Peyer's patch (tissue), 4 donors: Measurements from ENCODE around the gene FAM8A1. TPM values are rescaled to one million over a fixed set of nuclear protein-coding genes. Genes with fewer than 3 reads are reported as not detected.

Experiments used
- DNase-seq, 3 donors: peaks; one replicate each; pipeline ENCODE4 v3.0.0-alpha.2; 2017 to 2019
- H3K27ac ChIP-seq, 4 donors: fragments of 200-600 bp; sonication (generic); one replicate each; pipeline ENCODE4 v1.5.1; 2016 to 2019
- H3K27me3 ChIP-seq, 2 donors: fragments of 200-600 bp; sonication (generic); one replicate each; pipeline ENCODE4 v1.5.1; 2019
- H3K36me3 ChIP-seq, 3 donors: fragments of 200-600 bp; sonication (generic); one replicate each; pipeline ENCODE4 v1.5.1; 2016 to 2019
- H3K4me1 ChIP-seq, 4 donors: fragments of 200-600 bp; sonication (generic); one replicate each; pipeline ENCODE4 v1.5.1; 2016 to 2019
- H3K4me3 ChIP-seq, 4 donors: fragments of 200-600 bp; sonication (generic); 1 replicate in 3 of 4; 2 replicates in 1 of 4; pipeline ENCODE4 v1.5.1; 2016 to 2019; ENCODE audit warnings: mild to moderate bottlenecking in 1 of 4
- H3K9me3 ChIP-seq, 4 donors: fragments of 200-600 bp; sonication (generic); one replicate each; pipeline ENCODE4 v1.5.1; 2016 to 2019; ENCODE audit warnings: mild to moderate bottlenecking in 1 of 4
- POLR2A ChIP-seq, 2 donors: fragments of 450-650 bp; IDR thresholded peaks; one replicate each; pipeline ENCODE4 v1.5.1; 2017; ENCODE audit warnings: antibody characterized with exemption in 2 of 2, mild to moderate bottlenecking in 2 of 2, moderate library complexity in 2 of 2
- small RNA-seq, 2 donors: library from RNA; depleted of rRNA; stranded (forward); fragments of <200 nt; gene quantifications; one replicate each; pipeline ENCODE3, GENCODE V24; 2016
- total RNA-seq, 4 donors: library from RNA; depleted of rRNA; stranded (reverse); fragments of >200 nt; gene quantifications; one replicate each; pipeline ENCODE4 v1.1.0, GENCODE V29; 2016
- TF ChIP-seq, protein P1 (sequence below), 6 experiments: fragments of 450-650 bp in 4 of 6; fragments of 200-600 bp in 2 of 6; sonication (generic) in 1 of 6; IDR thresholded peaks; one replicate each; pipeline ENCODE4 v1.5.1; 2017 to 2019; ENCODE audit warnings: antibody characterized with exemption in 6 of 6, mild to moderate bottlenecking in 3 of 6, moderate library complexity in 1 of 6

FAM8A1 gene
- total RNA-seq, 4 donors from 2014 or later, result 8.3 to 47.1 (median 30.4) TPM

DNA sequence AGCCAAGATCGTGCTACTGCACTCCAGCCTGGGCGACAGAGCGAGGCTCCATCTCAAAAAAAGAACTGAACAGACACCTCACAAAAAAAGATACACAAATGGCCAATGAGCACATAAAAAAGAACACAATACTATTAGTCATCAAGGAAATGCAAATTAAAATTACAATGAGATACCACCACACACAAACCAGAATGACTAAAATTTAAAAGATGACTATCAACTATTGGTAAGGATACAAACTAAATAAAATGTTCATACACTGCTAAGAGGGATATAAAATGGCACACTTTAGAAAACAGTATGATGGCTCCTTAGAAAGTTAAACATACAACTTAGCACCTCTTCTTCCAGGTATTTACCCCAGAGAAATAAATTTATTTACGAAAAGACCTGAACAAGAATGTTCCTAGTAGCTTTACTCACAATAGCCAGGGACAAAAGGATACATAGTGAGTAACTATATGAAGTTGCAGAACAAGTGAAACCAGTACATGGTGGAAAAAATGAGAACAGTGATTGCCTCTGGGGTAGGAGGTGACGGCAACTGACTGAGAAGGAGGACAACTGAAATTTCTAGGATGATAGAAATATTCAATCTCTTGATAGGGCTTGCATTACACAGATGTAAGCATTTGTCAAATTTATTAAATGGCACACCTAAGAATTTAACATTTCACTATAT lies 53.2 kb downstream of the FAM8A1 start:
- H3K36me3 ChIP-seq, result peaks cover 0 to 55% (median 0%) of the 10 kb centered on the region in 3 donors

DNA sequence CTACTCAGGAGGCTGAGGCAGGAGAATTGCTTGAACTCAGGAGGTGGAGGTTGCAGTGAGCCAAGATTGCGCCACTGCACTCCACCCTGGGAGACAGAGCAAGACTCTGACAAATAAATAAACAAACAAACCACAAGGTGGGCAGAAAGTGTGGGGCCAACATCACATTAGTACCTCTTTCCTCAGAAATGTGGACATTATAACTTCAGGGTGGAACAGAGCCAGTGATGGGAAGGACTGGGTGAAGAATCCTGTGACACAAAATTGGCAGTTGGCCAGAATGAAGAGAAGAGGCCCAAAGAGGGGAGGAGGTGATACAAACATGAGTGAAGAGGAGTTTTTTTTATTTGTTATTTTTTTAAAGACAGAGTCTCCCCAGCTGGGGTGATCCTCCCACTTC lies 56.0 kb downstream of the FAM8A1 start:
- H3K27ac ChIP-seq, result no peak overlapping the region
- no peaks in the 10 kb centered on the region for H3K27me3 ChIP-seq
- peaks cover 0 to 48% (median 0%) of the 10 kb centered on the region in 3 donors for H3K36me3 ChIP-seq
- TF ChIP-seq POLR2A (IDR thresholded peaks at IDR 0.05), result no peak
- TF ChIP-seq, protein P1, sequence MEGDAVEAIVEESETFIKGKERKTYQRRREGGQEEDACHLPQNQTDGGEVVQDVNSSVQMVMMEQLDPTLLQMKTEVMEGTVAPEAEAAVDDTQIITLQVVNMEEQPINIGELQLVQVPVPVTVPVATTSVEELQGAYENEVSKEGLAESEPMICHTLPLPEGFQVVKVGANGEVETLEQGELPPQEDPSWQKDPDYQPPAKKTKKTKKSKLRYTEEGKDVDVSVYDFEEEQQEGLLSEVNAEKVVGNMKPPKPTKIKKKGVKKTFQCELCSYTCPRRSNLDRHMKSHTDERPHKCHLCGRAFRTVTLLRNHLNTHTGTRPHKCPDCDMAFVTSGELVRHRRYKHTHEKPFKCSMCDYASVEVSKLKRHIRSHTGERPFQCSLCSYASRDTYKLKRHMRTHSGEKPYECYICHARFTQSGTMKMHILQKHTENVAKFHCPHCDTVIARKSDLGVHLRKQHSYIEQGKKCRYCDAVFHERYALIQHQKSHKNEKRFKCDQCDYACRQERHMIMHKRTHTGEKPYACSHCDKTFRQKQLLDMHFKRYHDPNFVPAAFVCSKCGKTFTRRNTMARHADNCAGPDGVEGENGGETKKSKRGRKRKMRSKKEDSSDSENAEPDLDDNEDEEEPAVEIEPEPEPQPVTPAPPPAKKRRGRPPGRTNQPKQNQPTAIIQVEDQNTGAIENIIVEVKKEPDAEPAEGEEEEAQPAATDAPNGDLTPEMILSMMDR (IDR thresholded peaks at IDR 0.05), result no peak
- no peak for DNase-seq
- no peaks in the 10 kb centered on the region for H3K4me1 ChIP-seq
- H3K9me3 ChIP-seq, result no peaks in the 10 kb centered on the region
- no peak overlapping the region for H3K4me3 ChIP-seq

More for the DNA sequence above, 53.2 kb downstream of the FAM8A1 start:
- H3K4me3 ChIP-seq, result no peak overlapping the region
- H3K27ac ChIP-seq, result no peak overlapping the region
- no peaks in the 10 kb centered on the region for H3K27me3 ChIP-seq
- H3K4me1 ChIP-seq, result no peaks in the 10 kb centered on the region
- no peak for DNase-seq
- TF ChIP-seq POLR2A (IDR thresholded peaks at IDR 0.05), result no peak
- TF ChIP-seq, protein P1 (IDR thresholded peaks at IDR 0.05), result no peak
- no peaks in the 10 kb centered on the region for H3K9me3 ChIP-seq

DNA sequence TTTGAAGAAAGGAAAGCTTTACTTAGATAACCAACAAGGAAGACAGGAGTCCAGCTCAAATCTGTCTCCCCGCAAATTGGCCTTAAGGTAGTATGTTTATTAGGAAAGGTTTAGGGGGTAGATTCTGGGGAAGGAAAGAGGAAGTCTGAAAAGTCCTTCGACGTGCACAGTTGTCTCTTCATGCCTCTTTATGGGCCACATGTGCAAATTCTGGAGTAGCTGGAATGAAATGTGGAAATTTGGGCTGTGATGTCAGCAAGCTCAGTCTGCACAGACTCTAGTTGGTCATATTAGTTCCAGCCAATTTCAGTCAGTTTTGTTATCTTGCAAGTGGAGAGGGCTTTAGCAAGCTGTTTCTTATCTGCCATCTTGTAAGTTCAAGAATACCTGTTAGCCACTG lies 56.5 kb downstream of the FAM8A1 start:
- no peak overlapping the region for H3K4me3 ChIP-seq
- H3K36me3 ChIP-seq, result peaks cover 0 to 48% (median 0%) of the 10 kb centered on the region in 3 donors
- no peaks in the 10 kb centered on the region for H3K9me3 ChIP-seq
- no peaks in the 10 kb centered on the region for H3K4me1 ChIP-seq
- no peak overlapping the region for H3K27ac ChIP-seq
- DNase-seq, result no peak
- no peak for TF ChIP-seq POLR2A (IDR thresholded peaks at IDR 0.05)
- TF ChIP-seq, protein P1 (IDR thresholded peaks at IDR 0.05), result no peak
- no peaks in the 10 kb centered on the region for H3K27me3 ChIP-seq

Small RNA genes lying within 50 kb of the gene (small RNA-seq; reads per million reads assigned to genes)
- gene RNU6-190P (0 reads per million in 2 donors), gene SUMO2P13 (0 reads per million in 2 donors)

Other genes with a start within 250 kb of the FAM8A1 start
- gene CAP2, start 206.7 kb upstream of the FAM8A1 start, total RNA-seq, result 1 to 10 TPM; 1.7 to 3.2 (median 2.4) TPM
- 10 to 100 TPM; 21.5 to 47.0 (median 26.8) TPM for gene NUP153, start 106.6 kb downstream of the FAM8A1 start, total RNA-seq